HL-60 (cell line): Measurements from ENCODE around the gene PTGES3.
A peak's percentile ranks its signal among the peaks of the same experiment; 100 is the strongest.

Source experiments
- DNase-seq, 2 experiments: peaks; one replicate each; pipeline ENCODE4 v3.0.0-alpha.2; 2010 to 2020; ENCODE audit warnings: low read depth in 1 of 2, low spot score in 1 of 2
- H3K27ac ChIP-seq: fragments of 250-450 bp; sonication (Bioruptor Pico); replicated peaks from 2 replicates; pipeline ENCODE4 v1.5.1; 2020; ENCODE audit warnings: mild to moderate bottlenecking, moderate library complexity
- H3K27me3 ChIP-seq: fragments of 250-450 bp; sonication (Bioruptor Pico); 2 replicates; pipeline ENCODE4 v1.5.1; 2021; ENCODE audit warnings: mild to moderate bottlenecking, moderate library complexity; ENCODE audit not compliant: insufficient read depth, poor library complexity, severe bottlenecking
- H3K4me3 ChIP-seq: replicated peaks from 2 replicates; pipeline ENCODE4 v1.5.1; 2011; ENCODE audit warnings: mild to moderate bottlenecking, control low read depth, low read length; ENCODE audit not compliant: insufficient read depth
- GABPA ChIP-seq: IDR thresholded peaks from 2 replicates; pipeline ENCODE4 v1.6.1; 2012; ENCODE audit warnings: low read depth
- POLR2AphosphoS5 ChIP-seq: IDR thresholded peaks from 2 replicates; pipeline ENCODE4 v1.6.1; 2012; ENCODE audit warnings: low read depth
- SPI1 ChIP-seq: IDR thresholded peaks from 2 replicates; pipeline ENCODE4 v1.6.1; 2012; ENCODE audit warnings: low read depth, mild to moderate bottlenecking, borderline replicate concordance
- TF ChIP-seq, protein P1 (sequence below): IDR thresholded peaks from one replicate; pipeline ENCODE4 v1.5.1; 2011; ENCODE audit warnings: low read length, control low read depth, inconsistent platforms; ENCODE audit not compliant: insufficient read depth
- TF ChIP-seq, protein P2 (sequence below): IDR thresholded peaks from 2 replicates; pipeline ENCODE4 v1.6.1; 2012; ENCODE audit warnings: low read depth; ENCODE audit not compliant: insufficient replicate concordance

The PTGES3 gene

GRCh38 chr12:56636675-56637540, 51.2 kb downstream of the PTGES3 start:
- H3K27me3 ChIP-seq = no peaks in the 10 kb centered on the region
- DNase-seq = peak; percentile 94 to 99
- H3K4me3 ChIP-seq = peak overlapping the region; percentile 77
- peak overlapping the region; percentile 74 for H3K27ac ChIP-seq
- TF ChIP-seq, protein P1, sequence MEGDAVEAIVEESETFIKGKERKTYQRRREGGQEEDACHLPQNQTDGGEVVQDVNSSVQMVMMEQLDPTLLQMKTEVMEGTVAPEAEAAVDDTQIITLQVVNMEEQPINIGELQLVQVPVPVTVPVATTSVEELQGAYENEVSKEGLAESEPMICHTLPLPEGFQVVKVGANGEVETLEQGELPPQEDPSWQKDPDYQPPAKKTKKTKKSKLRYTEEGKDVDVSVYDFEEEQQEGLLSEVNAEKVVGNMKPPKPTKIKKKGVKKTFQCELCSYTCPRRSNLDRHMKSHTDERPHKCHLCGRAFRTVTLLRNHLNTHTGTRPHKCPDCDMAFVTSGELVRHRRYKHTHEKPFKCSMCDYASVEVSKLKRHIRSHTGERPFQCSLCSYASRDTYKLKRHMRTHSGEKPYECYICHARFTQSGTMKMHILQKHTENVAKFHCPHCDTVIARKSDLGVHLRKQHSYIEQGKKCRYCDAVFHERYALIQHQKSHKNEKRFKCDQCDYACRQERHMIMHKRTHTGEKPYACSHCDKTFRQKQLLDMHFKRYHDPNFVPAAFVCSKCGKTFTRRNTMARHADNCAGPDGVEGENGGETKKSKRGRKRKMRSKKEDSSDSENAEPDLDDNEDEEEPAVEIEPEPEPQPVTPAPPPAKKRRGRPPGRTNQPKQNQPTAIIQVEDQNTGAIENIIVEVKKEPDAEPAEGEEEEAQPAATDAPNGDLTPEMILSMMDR = peak; percentile 79
- TF ChIP-seq SPI1 = peak; percentile 32; the same call in 1 of the 2 replicates
- no peak; the same call in 1 of the 2 replicates for TF ChIP-seq GABPA
- TF ChIP-seq POLR2AphosphoS5 = peak; percentile 88

- H3K27ac ChIP-seq = peak overlapping the region; percentile 74
- H3K27me3 ChIP-seq = no peaks in the 10 kb centered on the region
- DNase-seq = peak in 1 of 2 experiments; percentile 96
- TF ChIP-seq, protein P1 = no peak
- no peak for TF ChIP-seq GABPA
- peak overlapping the region; percentile 77 for H3K4me3 ChIP-seq
Observed at GRCh38 chr12:56635806-56636674, 52.0 kb downstream of the PTGES3 start.

DNA sequence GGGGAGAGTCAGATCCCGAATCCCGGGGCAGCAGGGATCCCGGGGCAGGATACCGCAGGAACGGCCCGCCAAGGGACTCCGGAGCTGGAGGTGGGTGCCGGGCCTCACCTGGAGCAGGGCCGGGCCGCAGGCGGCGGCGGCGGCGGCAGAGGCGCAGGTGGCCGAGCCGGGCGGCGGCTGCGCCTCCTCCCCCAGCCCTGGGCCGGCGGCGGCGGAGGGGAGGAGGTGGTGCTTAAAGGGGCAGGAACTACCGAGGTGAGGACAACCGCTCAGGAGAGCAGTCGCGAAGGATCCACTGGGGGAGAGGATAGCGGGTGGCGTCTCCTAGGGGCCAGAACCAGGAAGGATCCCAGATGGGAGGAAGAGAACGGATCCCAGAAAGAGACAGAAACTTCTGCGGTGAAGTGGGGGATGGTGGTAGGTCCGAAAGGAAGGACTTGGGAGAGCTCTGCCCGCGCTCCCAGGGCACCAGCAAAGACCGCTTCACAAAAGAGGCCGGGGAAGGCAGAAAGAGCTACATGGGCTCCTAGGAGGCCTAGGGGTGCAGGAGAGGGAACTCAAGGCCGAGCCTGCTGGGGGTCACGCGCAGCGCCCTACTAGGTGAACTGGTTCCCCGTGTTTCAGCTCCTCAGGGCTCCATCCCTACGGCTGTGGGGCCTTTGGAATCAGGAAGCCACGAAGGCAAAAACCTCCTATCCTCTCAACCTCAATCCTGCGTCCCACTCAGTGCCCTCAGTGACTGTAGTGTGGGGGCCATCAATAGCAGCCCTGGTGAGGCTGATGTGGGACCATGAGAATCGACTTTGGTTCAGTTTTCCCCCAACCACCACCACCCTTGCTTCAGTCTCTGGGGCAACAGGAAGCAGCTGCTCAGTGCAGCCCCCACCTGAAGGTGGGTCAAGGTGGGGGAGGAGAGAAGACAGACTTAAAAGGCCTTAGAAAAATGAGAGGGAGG, 53.0 kb downstream of the PTGES3 start:
- peak overlapping the region; percentile 77 for H3K4me3 ChIP-seq
- TF ChIP-seq GABPA (no peak), POLR2AphosphoS5 (0 out of 2 replicates have a peak, but pooled peaks have one; percentile 28), SPI1 (no peak)
- TF ChIP-seq, protein P1 = peak; percentile 0
- TF ChIP-seq, protein P2, sequence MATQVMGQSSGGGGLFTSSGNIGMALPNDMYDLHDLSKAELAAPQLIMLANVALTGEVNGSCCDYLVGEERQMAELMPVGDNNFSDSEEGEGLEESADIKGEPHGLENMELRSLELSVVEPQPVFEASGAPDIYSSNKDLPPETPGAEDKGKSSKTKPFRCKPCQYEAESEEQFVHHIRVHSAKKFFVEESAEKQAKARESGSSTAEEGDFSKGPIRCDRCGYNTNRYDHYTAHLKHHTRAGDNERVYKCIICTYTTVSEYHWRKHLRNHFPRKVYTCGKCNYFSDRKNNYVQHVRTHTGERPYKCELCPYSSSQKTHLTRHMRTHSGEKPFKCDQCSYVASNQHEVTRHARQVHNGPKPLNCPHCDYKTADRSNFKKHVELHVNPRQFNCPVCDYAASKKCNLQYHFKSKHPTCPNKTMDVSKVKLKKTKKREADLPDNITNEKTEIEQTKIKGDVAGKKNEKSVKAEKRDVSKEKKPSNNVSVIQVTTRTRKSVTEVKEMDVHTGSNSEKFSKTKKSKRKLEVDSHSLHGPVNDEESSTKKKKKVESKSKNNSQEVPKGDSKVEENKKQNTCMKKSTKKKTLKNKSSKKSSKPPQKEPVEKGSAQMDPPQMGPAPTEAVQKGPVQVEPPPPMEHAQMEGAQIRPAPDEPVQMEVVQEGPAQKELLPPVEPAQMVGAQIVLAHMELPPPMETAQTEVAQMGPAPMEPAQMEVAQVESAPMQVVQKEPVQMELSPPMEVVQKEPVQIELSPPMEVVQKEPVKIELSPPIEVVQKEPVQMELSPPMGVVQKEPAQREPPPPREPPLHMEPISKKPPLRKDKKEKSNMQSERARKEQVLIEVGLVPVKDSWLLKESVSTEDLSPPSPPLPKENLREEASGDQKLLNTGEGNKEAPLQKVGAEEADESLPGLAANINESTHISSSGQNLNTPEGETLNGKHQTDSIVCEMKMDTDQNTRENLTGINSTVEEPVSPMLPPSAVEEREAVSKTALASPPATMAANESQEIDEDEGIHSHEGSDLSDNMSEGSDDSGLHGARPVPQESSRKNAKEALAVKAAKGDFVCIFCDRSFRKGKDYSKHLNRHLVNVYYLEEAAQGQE = no peak
- peak; percentile 80 to 83 for DNase-seq
- peak overlapping the region; percentile 74 for H3K27ac ChIP-seq
- no peaks in the 10 kb centered on the region for H3K27me3 ChIP-seq
